ENCODE measurements around the gene RHBDF1. TPM values are rescaled to one million over a fixed set of nuclear protein-coding genes. Genes with fewer than 3 reads are reported as not detected.

RHBDF1 gene
- polyA plus RNA-seq, 1 of the 3 experiments (the other 2 are of a cell fraction): 54.1 TPM

GRCh38 chr16:38941-39892 is 33.2 kb downstream of the RHBDF1 start:
- no peaks in the 10 kb centered on the region for H3K9me3 ChIP-seq
- no peak overlapping the region for H3K9ac ChIP-seq
- TF ChIP-seq MXI1 (IDR thresholded peaks at IDR 0.05; ENCODE audit: low read depth, low read length) (no peak), USF1 (IDR thresholded peaks at IDR 0.05; ENCODE audit: borderline replicate concordance, low read depth) (no peak), ZBTB33 (IDR thresholded peaks at IDR 0.05; ENCODE audit: borderline replicate concordance, low read depth) (no peak), PBX3 (IDR thresholded peaks at IDR 0.05) (no peak), EP300 (IDR thresholded peaks at IDR 0.05; ENCODE audit: borderline replicate concordance in 1 of 2, low read depth in 1 of 2, low read length in 1 of 2) (no peak), REST (IDR thresholded peaks at IDR 0.05; ENCODE audit: low read depth, low read length) (no peak), RAD21 (IDR thresholded peaks at IDR 0.05; ENCODE audit: low read length) (no peak), ELF1 (IDR thresholded peaks at IDR 0.05) (no peak), MEF2A (IDR thresholded peaks at IDR 0.05; ENCODE audit: borderline replicate concordance, low read depth) (no peak), EZH2phosphoT487 (IDR thresholded peaks at IDR 0.05; ENCODE audit: borderline replicate concordance, low read depth) (no peak), TEAD4 (IDR thresholded peaks at IDR 0.05; ENCODE audit: borderline replicate concordance, insufficient read depth) (no peak), FOXM1 (IDR thresholded peaks at IDR 0.05; ENCODE audit: low read depth) (no peak), JUND (IDR thresholded peaks at IDR 0.05) (no peak), FOXJ3 (CRISPR knock-in tag; IDR thresholded peaks at IDR 0.05) (no peak), NRF1 (IDR thresholded peaks at IDR 0.05; ENCODE audit: low read depth, low read length) (no peak), POLR2AphosphoS5 (IDR thresholded peaks at IDR 0.05; ENCODE audit: low read depth, low read length) (no peak), SMC3 (IDR thresholded peaks at IDR 0.05; ENCODE audit: low read depth, low read length) (no peak), RCOR1 (IDR thresholded peaks at IDR 0.05; ENCODE audit: low read length) (no peak), NFIC (IDR thresholded peaks at IDR 0.05; ENCODE audit: borderline replicate concordance) (no peak), CTCF (IDR thresholded peaks at IDR 0.05) (no peak)
- no peaks in the 10 kb centered on the region for H3K9me2 ChIP-seq
- no peaks in the 10 kb centered on the region for H3K27me3 ChIP-seq (ENCODE audit: insufficient read depth)
- no peak for DNase-seq
- no peak overlapping the region for H2AFZ ChIP-seq (ENCODE audit: low read depth)
- ChIA-PET POLR2A (no interaction called here), CTCF (interaction anchor here (0.7 to 1.3 kb wide), 2 partner anchors 26 to 33 kb away, joined by 3 to 5 read pairs; no protein-coding TSS in a partner anchor)
- H3K27ac ChIP-seq (ENCODE audit: low read depth in 2 of 2, low read length in 1 of 2): no peak overlapping the region
- H3K4me2 ChIP-seq: no peak overlapping the region
- peaks cover 0 to 5% of the 10 kb centered on the region in 2 experiments; a peak in 1 of 4 replicates for H3K4me1 ChIP-seq (ENCODE audit: control insufficient read depth in 1 of 2, insufficient read depth in 2 of 2, low read depth in 1 of 2, low read length in 1 of 2)
- no peaks in the 10 kb centered on the region for H3K79me2 ChIP-seq (ENCODE audit: insufficient read depth)
- no peaks in the 10 kb centered on the region for H4K20me1 ChIP-seq (ENCODE audit: insufficient read depth)
- 93% methylated on average over 13 of the region's 13 CpGs for WGBS (ENCODE audit: low lambda C conversion rate)
- no peaks in the 10 kb centered on the region for H3F3A ChIP-seq (replicated peaks; ENCODE audit: insufficient read depth)
- H3K36me3 ChIP-seq (replicated peaks in 1 of 2; ENCODE audit: control insufficient read depth in 1 of 2, insufficient read depth in 2 of 2, low read length in 1 of 2): peaks cover 2 to 3% of the 10 kb centered on the region in 2 experiments
- H3K4me3 ChIP-seq (ENCODE audit: low read depth in 2 of 2, low read length in 1 of 2): no peak overlapping the region

All from SK-N-SH (cell line).